Activated CD4-positive, CD25-positive, alpha-beta regulatory T cell treated with anti-CD3 and anti-CD28 coated beads, Interleukin-2, amount 50 U/mL, for 16 hours (primary cell): ENCODE data around the gene SLC27A4.

Experiments used
- DNase-seq: peaks from one replicate; pipeline ENCODE4 v3.0.0-alpha.2; 2020; ENCODE audit warnings: low read depth, low spot score

Gene SLC27A4

GRCh38 chr9:128391956-128392301 lies 51.6 kb downstream of the SLC27A4 start:
- DNase-seq = no peak

GRCh38 chr9:128392302-128393144 lies 52.2 kb downstream of the SLC27A4 start:
- DNase-seq = no peak

- DNase-seq = no peak
These were observed 52.9 kb downstream of the SLC27A4 start for GRCh38 chr9:128393145-128393775.

- no peak for DNase-seq
These were observed 53.6 kb downstream of the SLC27A4 start for GRCh38 chr9:128393970-128394369.

GRCh38 chr9:128394379-128395168 lies 54.2 kb downstream of the SLC27A4 start:
- no peak for DNase-seq

GRCh38 chr9:128396970-128397613 lies 56.8 kb downstream of the SLC27A4 start:
- DNase-seq = no peak

- DNase-seq = no peak
These were observed 57.5 kb downstream of the SLC27A4 start for GRCh38 chr9:128397831-128398230.

GRCh38 chr9:128399861-128400260 lies 59.5 kb downstream of the SLC27A4 start:
- no peak for DNase-seq

- no peak for DNase-seq
These were observed 64.2 kb downstream of the SLC27A4 start for GRCh38 chr9:128404560-128404959.

GRCh38 chr9:128405077-128405779 lies 64.9 kb downstream of the SLC27A4 start:
- no peak for DNase-seq

- no peak for DNase-seq
These were observed 65.4 kb downstream of the SLC27A4 start for GRCh38 chr9:128405780-128406171.

- DNase-seq = no peak
These were observed 66.6 kb downstream of the SLC27A4 start for GRCh38 chr9:128406848-128407391.

GRCh38 chr9:128408963-128409431 lies 68.7 kb downstream of the SLC27A4 start:
- no peak for DNase-seq

- DNase-seq = no peak
These were observed 69.1 kb downstream of the SLC27A4 start for GRCh38 chr9:128409450-128409849.

GRCh38 chr9:128409978-128410377 lies 69.7 kb downstream of the SLC27A4 start:
- no peak for DNase-seq
